ENCODE results near the gene CDCA8. TPM values are rescaled to one million over a fixed set of nuclear protein-coding genes. Genes with fewer than 3 reads are reported as not detected.

The CDCA8 gene
- total RNA-seq, 1 experiment from 2014 or later: 64.7 TPM

- H3K9me3 ChIP-seq (ENCODE audit: low read depth, low read length, poor library complexity, severe bottlenecking): no peaks in the 10 kb centered on the region
- CTCF ChIA-PET: no interaction called here
- POLR2A ChIA-PET (ENCODE audit: low non-redundant PET): no interaction called here
- TF ChIP-seq CTCF (conservative IDR thresholded peaks at IDR 0.05; ENCODE audit: low read depth, low read length): no peak
- TF ChIP-seq EZH2 (IDR thresholded peaks at IDR 0.05; ENCODE audit: borderline replicate concordance, low read depth, low read length, poor library complexity, severe bottlenecking): no peak
- H3K27me3 ChIP-seq (replicated peaks; ENCODE audit: insufficient read depth, low read depth, low read length, poor library complexity): no peaks in the 10 kb centered on the region
- no peaks in the 10 kb centered on the region for H3K4me1 ChIP-seq (ENCODE audit: insufficient read depth, low read length, poor library complexity, severe bottlenecking)
- intact Hi-C loops (cut with micrococcal nuclease; ENCODE audit: unreplicated experiment): no loop called here
- H3K27ac ChIP-seq (ENCODE audit: low read depth, low read length, poor library complexity, severe bottlenecking): no peak overlapping the region
- no TSS peak for BruUV-seq (replicated peaks)
- H3K36me3 ChIP-seq (ENCODE audit: insufficient read depth, low read length, poor library complexity, severe bottlenecking): peaks cover 70% of the 10 kb centered on the region
- no peak overlapping the region for H3K4me3 ChIP-seq (ENCODE audit: low read depth, low read length, poor library complexity, severe bottlenecking)
- no peak for DNase-seq (ENCODE audit: low spot score)
Observed at GRCh38 chr1:37708471-37708870, 16.2 kb downstream of the CDCA8 start.

- intact Hi-C loops (cut with micrococcal nuclease; ENCODE audit: unreplicated experiment): no loop called here
- no peak overlapping the region for H3K27ac ChIP-seq (ENCODE audit: low read depth, low read length, poor library complexity, severe bottlenecking)
- H3K27me3 ChIP-seq (replicated peaks; ENCODE audit: insufficient read depth, low read depth, low read length, poor library complexity): no peaks in the 10 kb centered on the region
- BruUV-seq (replicated peaks): no TSS peak
- ChIA-PET CTCF (no interaction called here), POLR2A (ENCODE audit: low non-redundant PET) (no interaction called here)
- H3K36me3 ChIP-seq (ENCODE audit: insufficient read depth, low read length, poor library complexity, severe bottlenecking): peaks cover 17% of the 10 kb centered on the region
- no peak for TF ChIP-seq EZH2 (IDR thresholded peaks at IDR 0.05; ENCODE audit: borderline replicate concordance, low read depth, low read length, poor library complexity, severe bottlenecking)
- no peak for TF ChIP-seq CTCF (conservative IDR thresholded peaks at IDR 0.05; ENCODE audit: low read depth, low read length)
- no peaks in the 10 kb centered on the region for H3K4me1 ChIP-seq (ENCODE audit: insufficient read depth, low read length, poor library complexity, severe bottlenecking)
- no peak overlapping the region for H3K4me3 ChIP-seq (ENCODE audit: low read depth, low read length, poor library complexity, severe bottlenecking)
- no peaks in the 10 kb centered on the region for H3K9me3 ChIP-seq (ENCODE audit: low read depth, low read length, poor library complexity, severe bottlenecking)
- DNase-seq (ENCODE audit: low spot score): no peak
Observed at GRCh38 chr1:37714226-37714625, 21.9 kb downstream of the CDCA8 start.

GRCh38 chr1:37714689-37715088 lies 22.4 kb downstream of the CDCA8 start:
- ChIA-PET CTCF (no interaction called here), POLR2A (ENCODE audit: low non-redundant PET) (no interaction called here)
- no peak overlapping the region for H3K27ac ChIP-seq (ENCODE audit: low read depth, low read length, poor library complexity, severe bottlenecking)
- intact Hi-C loops (cut with micrococcal nuclease; ENCODE audit: unreplicated experiment): no loop called here
- no peak for DNase-seq (ENCODE audit: low spot score)
- no peak for TF ChIP-seq CTCF (conservative IDR thresholded peaks at IDR 0.05; ENCODE audit: low read depth, low read length)
- TF ChIP-seq EZH2 (IDR thresholded peaks at IDR 0.05; ENCODE audit: borderline replicate concordance, low read depth, low read length, poor library complexity, severe bottlenecking): no peak
- no peaks in the 10 kb centered on the region for H3K4me1 ChIP-seq (ENCODE audit: insufficient read depth, low read length, poor library complexity, severe bottlenecking)
- H3K36me3 ChIP-seq (ENCODE audit: insufficient read depth, low read length, poor library complexity, severe bottlenecking): peaks cover 13% of the 10 kb centered on the region
- no peaks in the 10 kb centered on the region for H3K27me3 ChIP-seq (replicated peaks; ENCODE audit: insufficient read depth, low read depth, low read length, poor library complexity)
- no peak overlapping the region for H3K4me3 ChIP-seq (ENCODE audit: low read depth, low read length, poor library complexity, severe bottlenecking)
- no TSS peak for BruUV-seq (replicated peaks)
- H3K9me3 ChIP-seq (ENCODE audit: low read depth, low read length, poor library complexity, severe bottlenecking): no peaks in the 10 kb centered on the region

Data from A673 (cell line).